ENCODE measurements around the gene PIWIL1. TPM values are rescaled to one million over a fixed set of nuclear protein-coding genes. Genes with fewer than 3 reads are reported as not detected.

Gene PIWIL1
- total RNA-seq, 1 experiment from 2014 or later: not detected

GRCh38 chr12:130301559-130301958 lies 36.1 kb upstream of the PIWIL1 start:
- DNase-seq: no peak
- H3K27me3 ChIP-seq (ENCODE audit: low read length): no peaks in the 10 kb centered on the region
- H3K9ac ChIP-seq (ENCODE audit: low read length): no peak overlapping the region
- no peaks in the 10 kb centered on the region for H3K9me3 ChIP-seq (ENCODE audit: low read length)
- H2AFZ ChIP-seq (ENCODE audit: low read length): no peak overlapping the region
- no peaks in the 10 kb centered on the region for H3K4me1 ChIP-seq (ENCODE audit: low read length)
- no peaks in the 10 kb centered on the region for H3K9me2 ChIP-seq (replicated peaks; ENCODE audit: insufficient read depth, low read length)
- no peak overlapping the region for H3K27ac ChIP-seq (ENCODE audit: low read length)
- H4K20me1 ChIP-seq (ENCODE audit: insufficient read depth, low read depth, low read length): no peaks in the 10 kb centered on the region
- no peaks in the 10 kb centered on the region for H3K79me2 ChIP-seq (ENCODE audit: low read length)
- no peaks in the 10 kb centered on the region for H3K36me3 ChIP-seq (ENCODE audit: insufficient read depth, low read length)
- no peak overlapping the region for H3K4me2 ChIP-seq (ENCODE audit: low read depth, low read length, poor library complexity, severe bottlenecking)
- H3K4me3 ChIP-seq (ENCODE audit: low read length): no peak overlapping the region

GRCh38 chr12:130303781-130304180 lies 33.9 kb upstream of the PIWIL1 start:
- Histone ChIP-seq H2AFZ (ENCODE audit: low read length) (no peak overlapping the region), H3K9me3 (ENCODE audit: low read length) (no peaks in the 10 kb centered on the region), H3K79me2 (ENCODE audit: low read length) (no peaks in the 10 kb centered on the region), H3K27ac (ENCODE audit: low read length) (no peak overlapping the region), H3K4me2 (ENCODE audit: low read depth, low read length, poor library complexity, severe bottlenecking) (no peak overlapping the region), H4K20me1 (ENCODE audit: insufficient read depth, low read depth, low read length) (no peaks in the 10 kb centered on the region), H3K9me2 (replicated peaks; ENCODE audit: insufficient read depth, low read length) (no peaks in the 10 kb centered on the region), H3K9ac (ENCODE audit: low read length) (no peak overlapping the region), H3K4me3 (ENCODE audit: low read length) (no peak overlapping the region), H3K36me3 (ENCODE audit: insufficient read depth, low read length) (no peaks in the 10 kb centered on the region), H3K4me1 (ENCODE audit: low read length) (no peaks in the 10 kb centered on the region), H3K27me3 (ENCODE audit: low read length) (no peaks in the 10 kb centered on the region)
- no peak for DNase-seq

DNA sequence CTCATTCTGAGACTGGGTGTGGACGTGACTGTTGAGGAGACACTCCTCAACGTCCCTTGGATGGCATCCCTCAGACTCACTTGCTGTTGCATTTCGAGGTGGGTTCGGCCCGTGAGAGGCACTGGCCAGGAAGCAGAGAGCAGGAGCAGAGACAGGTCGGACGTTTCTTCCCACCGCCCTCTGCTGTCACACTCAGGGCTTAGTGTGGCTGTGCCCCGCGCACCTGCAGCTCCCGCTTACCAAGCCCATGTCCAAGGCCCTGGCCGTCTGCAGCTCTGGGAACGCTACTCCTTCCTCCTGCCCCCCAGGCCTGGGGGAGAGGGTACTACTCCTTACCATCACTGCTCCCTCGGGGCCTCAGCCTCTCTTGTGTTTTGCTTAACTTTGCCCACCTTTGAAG lies 29.8 kb upstream of the PIWIL1 start:
- Histone ChIP-seq H2AFZ (ENCODE audit: low read length) (no peak overlapping the region), H3K9me3 (ENCODE audit: low read length) (no peaks in the 10 kb centered on the region), H3K4me3 (ENCODE audit: low read length) (no peak overlapping the region), H3K36me3 (ENCODE audit: insufficient read depth, low read length) (no peaks in the 10 kb centered on the region), H3K9ac (ENCODE audit: low read length) (no peak overlapping the region), H3K4me1 (ENCODE audit: low read length) (no peaks in the 10 kb centered on the region), H3K79me2 (ENCODE audit: low read length) (no peaks in the 10 kb centered on the region), H3K9me2 (replicated peaks; ENCODE audit: insufficient read depth, low read length) (no peaks in the 10 kb centered on the region), H3K27me3 (ENCODE audit: low read length) (no peaks in the 10 kb centered on the region), H3K4me2 (ENCODE audit: low read depth, low read length, poor library complexity, severe bottlenecking) (no peak overlapping the region), H4K20me1 (ENCODE audit: insufficient read depth, low read depth, low read length) (no peaks in the 10 kb centered on the region), H3K27ac (ENCODE audit: low read length) (no peak overlapping the region)
- DNase-seq: no peak

- H4K20me1 ChIP-seq (ENCODE audit: insufficient read depth, low read depth, low read length): no peaks in the 10 kb centered on the region
- no peaks in the 10 kb centered on the region for H3K36me3 ChIP-seq (ENCODE audit: insufficient read depth, low read length)
- no peaks in the 10 kb centered on the region for H3K9me2 ChIP-seq (replicated peaks; ENCODE audit: insufficient read depth, low read length)
- H3K9ac ChIP-seq (ENCODE audit: low read length): no peak overlapping the region
- no peaks in the 10 kb centered on the region for H3K4me1 ChIP-seq (ENCODE audit: low read length)
- H3K27me3 ChIP-seq (ENCODE audit: low read length): no peaks in the 10 kb centered on the region
- no peaks in the 10 kb centered on the region for H3K9me3 ChIP-seq (ENCODE audit: low read length)
- no peak overlapping the region for H2AFZ ChIP-seq (ENCODE audit: low read length)
- no peak overlapping the region for H3K27ac ChIP-seq (ENCODE audit: low read length)
- H3K4me2 ChIP-seq (ENCODE audit: low read depth, low read length, poor library complexity, severe bottlenecking): no peak overlapping the region
- DNase-seq: no peak
- no peak overlapping the region for H3K4me3 ChIP-seq (ENCODE audit: low read length)
- no peaks in the 10 kb centered on the region for H3K79me2 ChIP-seq (ENCODE audit: low read length)
These were observed 29.3 kb upstream of the PIWIL1 start for GRCh38 chr12:130308393-130308792.

DNA sequence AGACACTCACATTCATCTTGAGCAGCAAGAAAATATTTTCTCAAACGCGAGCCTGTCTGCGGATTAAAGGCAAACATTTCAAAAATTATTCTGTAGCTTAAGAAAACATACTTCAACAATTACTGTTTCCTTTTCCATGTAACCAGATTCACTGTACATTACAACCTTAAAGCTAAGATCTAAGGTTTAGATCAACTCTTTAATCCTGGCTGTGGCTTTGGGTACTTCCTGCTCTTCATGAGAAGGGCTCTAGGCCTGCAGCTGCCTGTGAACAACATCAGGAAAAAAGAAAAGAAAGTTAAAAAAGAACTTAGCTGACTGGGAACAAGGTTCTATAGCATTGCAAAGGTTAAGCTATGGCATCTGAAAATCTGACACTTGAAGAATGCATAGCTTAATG lies 21.4 kb upstream of the PIWIL1 start:
- no peaks in the 10 kb centered on the region for H4K20me1 ChIP-seq (ENCODE audit: insufficient read depth, low read depth, low read length)
- H3K9ac ChIP-seq (ENCODE audit: low read length): no peak overlapping the region
- H3K36me3 ChIP-seq (ENCODE audit: insufficient read depth, low read length): no peaks in the 10 kb centered on the region
- H3K79me2 ChIP-seq (ENCODE audit: low read length): no peaks in the 10 kb centered on the region
- H3K4me2 ChIP-seq (ENCODE audit: low read depth, low read length, poor library complexity, severe bottlenecking): no peak overlapping the region
- H3K9me3 ChIP-seq (ENCODE audit: low read length): no peaks in the 10 kb centered on the region
- H3K4me1 ChIP-seq (ENCODE audit: low read length): no peaks in the 10 kb centered on the region
- DNase-seq: no peak
- H2AFZ ChIP-seq (ENCODE audit: low read length): no peak overlapping the region
- H3K27me3 ChIP-seq (ENCODE audit: low read length): no peaks in the 10 kb centered on the region
- H3K4me3 ChIP-seq (ENCODE audit: low read length): no peak overlapping the region
- H3K27ac ChIP-seq (ENCODE audit: low read length): no peak overlapping the region
- H3K9me2 ChIP-seq (replicated peaks; ENCODE audit: insufficient read depth, low read length): no peaks in the 10 kb centered on the region

DNA sequence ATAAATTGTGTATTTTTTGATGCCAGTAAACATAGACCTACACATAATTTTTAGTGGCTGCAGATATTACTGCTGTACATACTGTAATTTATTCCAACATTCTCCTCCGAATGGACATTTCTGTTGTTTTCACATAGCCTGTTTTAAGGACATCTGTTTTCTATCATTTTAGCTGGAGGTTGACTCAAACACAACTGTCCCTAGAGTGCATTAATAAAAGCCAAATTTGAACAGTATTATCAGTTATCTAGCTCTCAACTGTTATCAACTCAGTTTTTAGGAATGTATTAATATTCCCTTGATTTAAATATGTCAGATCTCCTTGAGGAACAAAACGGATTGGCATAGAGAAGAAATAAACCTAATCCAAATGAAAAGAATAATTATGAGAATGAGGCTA lies 17.2 kb upstream of the PIWIL1 start:
- Histone ChIP-seq H3K4me3 (ENCODE audit: low read length) (no peak overlapping the region), H3K27me3 (ENCODE audit: low read length) (no peaks in the 10 kb centered on the region), H2AFZ (ENCODE audit: low read length) (no peak overlapping the region), H3K36me3 (ENCODE audit: insufficient read depth, low read length) (no peaks in the 10 kb centered on the region), H3K9me3 (ENCODE audit: low read length) (no peaks in the 10 kb centered on the region), H3K9me2 (replicated peaks; ENCODE audit: insufficient read depth, low read length) (no peaks in the 10 kb centered on the region), H4K20me1 (ENCODE audit: insufficient read depth, low read depth, low read length) (no peaks in the 10 kb centered on the region), H3K4me1 (ENCODE audit: low read length) (no peaks in the 10 kb centered on the region), H3K4me2 (ENCODE audit: low read depth, low read length, poor library complexity, severe bottlenecking) (no peak overlapping the region), H3K79me2 (ENCODE audit: low read length) (no peaks in the 10 kb centered on the region), H3K27ac (ENCODE audit: low read length) (no peak overlapping the region), H3K9ac (ENCODE audit: low read length) (no peak overlapping the region)
- DNase-seq: no peak

GRCh38 chr12:130322263-130322662 lies 15.4 kb upstream of the PIWIL1 start:
- no peak overlapping the region for H3K9ac ChIP-seq (ENCODE audit: low read length)
- H3K79me2 ChIP-seq (ENCODE audit: low read length): no peaks in the 10 kb centered on the region
- H3K9me2 ChIP-seq (replicated peaks; ENCODE audit: insufficient read depth, low read length): no peaks in the 10 kb centered on the region

DNA sequence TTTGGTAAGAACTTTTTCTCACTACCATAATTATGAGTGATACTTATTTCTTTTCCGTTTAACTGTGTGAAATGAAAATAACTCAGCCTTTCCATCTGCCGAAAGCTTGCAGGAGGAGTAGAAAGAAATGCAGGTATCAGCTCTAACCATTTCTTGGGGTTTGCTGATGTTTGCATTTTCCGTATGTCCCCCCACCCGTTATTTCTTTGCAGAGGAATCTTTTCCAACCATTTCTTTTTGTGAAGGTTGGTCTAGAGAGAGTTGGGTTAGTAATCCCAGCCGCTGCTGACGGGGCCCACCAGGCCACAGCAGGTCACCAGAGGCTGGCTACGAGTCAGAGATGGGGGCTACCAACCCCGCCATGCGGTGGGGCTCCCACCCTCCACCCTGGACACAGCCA lies 7.0 kb upstream of the PIWIL1 start:
- Histone ChIP-seq H3K27me3 (ENCODE audit: low read length) (no peaks in the 10 kb centered on the region), H3K4me3 (ENCODE audit: low read length) (no peak overlapping the region), H3K36me3 (ENCODE audit: insufficient read depth, low read length) (no peaks in the 10 kb centered on the region), H4K20me1 (ENCODE audit: insufficient read depth, low read depth, low read length) (no peaks in the 10 kb centered on the region), H3K9ac (ENCODE audit: low read length) (no peak overlapping the region), H3K27ac (ENCODE audit: low read length) (no peak overlapping the region), H2AFZ (ENCODE audit: low read length) (no peak overlapping the region), H3K4me1 (ENCODE audit: low read length) (no peaks in the 10 kb centered on the region), H3K4me2 (ENCODE audit: low read depth, low read length, poor library complexity, severe bottlenecking) (no peak overlapping the region), H3K79me2 (ENCODE audit: low read length) (no peaks in the 10 kb centered on the region), H3K9me2 (replicated peaks; ENCODE audit: insufficient read depth, low read length) (no peaks in the 10 kb centered on the region), H3K9me3 (ENCODE audit: low read length) (no peaks in the 10 kb centered on the region)
- peak; percentile 20 for DNase-seq

More at GRCh38 chr12:130322263-130322662, 15.4 kb upstream of the PIWIL1 start:
- no peak overlapping the region for H3K27ac ChIP-seq (ENCODE audit: low read length)
- no peaks in the 10 kb centered on the region for H3K4me1 ChIP-seq (ENCODE audit: low read length)
- no peak overlapping the region for H3K4me2 ChIP-seq (ENCODE audit: low read depth, low read length, poor library complexity, severe bottlenecking)
- no peaks in the 10 kb centered on the region for H3K9me3 ChIP-seq (ENCODE audit: low read length)
- DNase-seq: no peak
- no peaks in the 10 kb centered on the region for H3K36me3 ChIP-seq (ENCODE audit: insufficient read depth, low read length)
- H3K4me3 ChIP-seq (ENCODE audit: low read length): no peak overlapping the region
- H3K27me3 ChIP-seq (ENCODE audit: low read length): no peaks in the 10 kb centered on the region
- no peak overlapping the region for H2AFZ ChIP-seq (ENCODE audit: low read length)
- H4K20me1 ChIP-seq (ENCODE audit: insufficient read depth, low read depth, low read length): no peaks in the 10 kb centered on the region

- H2AFZ ChIP-seq (ENCODE audit: low read length): no peak overlapping the region
- H3K36me3 ChIP-seq (ENCODE audit: insufficient read depth, low read length): no peaks in the 10 kb centered on the region
- H3K9me3 ChIP-seq (ENCODE audit: low read length): no peaks in the 10 kb centered on the region
- peak; percentile 19 for DNase-seq
- H3K9me2 ChIP-seq (replicated peaks; ENCODE audit: insufficient read depth, low read length): no peaks in the 10 kb centered on the region
- no peak overlapping the region for H3K27ac ChIP-seq (ENCODE audit: low read length)
- H3K79me2 ChIP-seq (ENCODE audit: low read length): no peaks in the 10 kb centered on the region
- no peaks in the 10 kb centered on the region for H3K4me1 ChIP-seq (ENCODE audit: low read length)
- H3K4me3 ChIP-seq (ENCODE audit: low read length): no peak overlapping the region
- no peak overlapping the region for H3K4me2 ChIP-seq (ENCODE audit: low read depth, low read length, poor library complexity, severe bottlenecking)
- no peak overlapping the region for H3K9ac ChIP-seq (ENCODE audit: low read length)
- no peaks in the 10 kb centered on the region for H3K27me3 ChIP-seq (ENCODE audit: low read length)
- no peaks in the 10 kb centered on the region for H4K20me1 ChIP-seq (ENCODE audit: insufficient read depth, low read depth, low read length)
These were observed 6.5 kb upstream of the PIWIL1 start for GRCh38 chr12:130331146-130331545.
